Cortex of kidney (tissue), 1 donor: ENCODE measurements around the gene ZNF467.

ENCODE experiments used
- DNase-seq: peaks from one replicate; lab custom pipeline; 2025; lab: John Stamatoyannopoulos, UW

Gene ZNF467

GRCh38 chr7:149808311-149808710 lies 34.9 kb upstream of the ZNF467 start:
- DNase-seq = no peak

DNA sequence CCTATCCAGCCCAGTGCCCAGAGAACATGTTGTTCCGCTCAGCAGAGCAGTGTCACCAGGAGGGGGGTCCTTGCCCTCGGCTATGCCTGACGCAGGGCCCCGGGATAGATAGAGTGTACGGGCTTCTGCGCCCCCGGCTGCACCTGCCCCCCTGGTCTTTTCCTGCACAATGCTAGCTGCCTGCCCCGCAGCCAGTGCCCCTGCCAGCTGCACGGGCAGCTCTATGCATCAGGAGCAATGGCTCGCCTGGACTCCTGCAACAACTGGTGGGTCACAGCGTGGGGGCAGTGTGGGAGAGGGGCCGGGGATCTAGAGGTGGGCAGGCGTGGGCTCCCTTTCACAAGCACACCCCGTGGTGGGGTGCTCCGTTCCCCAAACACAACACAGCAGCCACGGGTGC lies 33.3 kb upstream of the ZNF467 start:
- no peak for DNase-seq

DNA sequence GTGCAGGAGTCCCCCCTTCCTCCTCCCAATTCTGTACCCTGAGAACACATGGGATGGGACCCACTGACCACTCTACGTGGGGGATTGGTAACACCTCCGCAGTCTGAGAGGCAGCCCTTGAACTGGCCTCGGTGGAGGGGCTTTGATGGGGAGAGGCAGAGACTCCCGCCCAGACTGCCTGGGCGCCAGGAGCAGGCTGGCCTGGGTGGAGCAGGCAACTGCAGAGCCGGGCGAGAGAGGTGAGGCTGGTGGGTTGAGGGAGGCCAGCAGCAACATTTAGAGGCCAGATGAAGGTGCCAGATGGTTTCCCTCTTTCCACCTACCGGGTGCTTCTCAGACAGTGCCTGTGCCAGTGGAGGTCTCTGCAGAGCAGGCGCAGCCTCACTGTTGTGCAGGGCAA lies 30.7 kb upstream of the ZNF467 start:
- DNase-seq = no peak

- DNase-seq = no peak
Measured at GRCh38 chr7:149803551-149804074, 30.2 kb upstream of the ZNF467 start.

DNA sequence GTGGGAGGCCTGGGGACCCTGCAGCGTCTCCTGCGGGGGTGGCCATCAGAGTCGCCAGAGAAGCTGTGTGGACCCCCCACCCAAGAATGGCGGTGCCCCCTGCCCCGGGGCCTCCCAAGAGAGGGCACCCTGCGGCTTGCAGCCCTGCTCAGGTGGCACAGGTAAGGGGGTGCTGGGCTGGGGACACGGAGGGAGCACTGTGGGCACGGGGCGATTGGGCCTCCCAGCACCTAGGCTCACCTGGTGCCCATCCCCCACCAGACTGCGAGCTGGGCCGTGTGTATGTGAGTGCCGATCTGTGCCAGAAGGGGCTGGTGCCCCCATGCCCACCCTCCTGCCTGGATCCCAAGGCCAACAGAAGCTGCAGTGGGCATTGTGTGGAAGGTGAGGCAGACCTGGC lies 29.6 kb upstream of the ZNF467 start:
- no peak for DNase-seq

DNA sequence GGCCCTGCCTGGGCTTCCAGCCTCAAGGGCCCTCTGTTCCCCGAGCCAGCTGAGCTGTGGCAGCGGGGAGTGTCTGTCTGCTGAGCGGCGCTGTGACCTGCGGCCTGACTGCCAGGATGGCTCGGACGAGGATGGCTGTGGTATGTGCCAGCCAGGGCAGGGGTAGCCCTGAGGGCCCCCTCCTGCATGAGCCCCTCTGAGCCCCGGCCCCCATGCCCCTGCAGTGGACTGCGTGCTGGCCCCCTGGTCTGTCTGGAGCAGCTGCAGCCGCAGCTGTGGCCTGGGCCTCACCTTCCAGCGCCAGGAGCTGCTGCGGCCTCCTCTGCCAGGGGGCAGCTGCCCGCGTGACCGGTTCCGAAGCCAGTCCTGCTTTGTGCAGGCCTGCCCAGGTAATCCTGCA lies 28.4 kb upstream of the ZNF467 start:
- DNase-seq = no peak

DNA sequence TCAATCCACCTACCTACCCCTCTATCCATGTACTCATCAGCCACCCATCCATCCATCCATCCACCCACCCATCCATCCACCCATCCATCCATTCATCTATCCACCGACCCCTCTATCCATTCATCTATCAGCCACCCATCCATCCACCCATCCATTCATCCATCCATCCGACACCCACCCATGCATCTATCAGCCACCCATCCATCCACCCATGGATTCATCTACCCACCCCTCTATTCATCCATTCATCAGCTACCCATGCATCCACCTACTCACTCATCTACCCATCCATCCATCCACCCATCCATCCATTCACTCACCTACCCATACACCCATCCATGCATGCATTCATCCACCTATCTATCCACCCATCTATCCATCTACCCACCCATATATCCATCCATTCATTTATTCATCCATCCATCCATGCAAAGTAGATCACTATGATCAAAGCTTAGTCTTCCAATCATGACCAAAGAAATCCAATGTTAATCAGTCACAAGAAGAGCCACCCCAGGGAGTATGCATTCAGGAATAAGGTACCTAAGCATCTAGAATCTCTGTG lies 27.7 kb upstream of the ZNF467 start:
- DNase-seq = no peak

- no peak for DNase-seq
Measured at GRCh38 chr7:149800169-149800555, 26.8 kb upstream of the ZNF467 start.

DNA sequence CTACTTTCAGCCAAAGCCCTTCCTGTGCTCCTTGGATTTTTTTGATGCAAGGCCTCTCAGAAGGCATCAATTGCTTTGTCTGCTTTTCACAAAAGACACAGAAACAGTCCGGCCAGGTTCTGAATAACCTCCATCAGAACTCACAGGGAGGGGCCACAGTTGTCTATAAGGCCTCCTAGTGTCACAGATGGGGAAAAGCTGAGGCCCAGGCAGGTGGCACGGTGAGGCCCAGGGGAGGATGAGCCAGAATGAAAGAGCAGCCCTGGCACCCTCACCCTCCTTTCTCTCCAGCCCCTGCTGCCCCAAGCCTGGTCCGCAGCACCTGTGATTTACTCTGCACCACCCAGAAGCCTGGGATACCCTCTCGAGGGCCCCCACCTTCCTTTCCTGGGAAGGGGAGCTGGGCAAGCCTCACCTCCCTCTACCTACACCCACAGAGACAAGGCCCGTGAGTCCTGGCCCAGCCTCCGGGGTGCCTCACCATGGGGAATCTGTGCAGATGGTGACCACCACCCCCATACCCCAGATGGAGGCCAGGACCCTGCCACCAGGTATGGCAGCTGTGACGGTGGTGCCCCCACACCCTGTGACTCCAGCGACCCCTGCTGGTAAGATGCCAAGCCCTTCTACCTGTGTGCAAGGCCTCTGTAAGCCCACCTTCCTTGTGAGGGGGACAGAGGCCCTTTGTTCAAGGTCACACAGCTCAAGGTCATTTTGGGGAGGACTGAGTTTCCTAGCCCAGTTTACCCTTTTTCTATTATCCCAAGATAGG lies 26.2 kb upstream of the ZNF467 start:
- no peak for DNase-seq

DNA sequence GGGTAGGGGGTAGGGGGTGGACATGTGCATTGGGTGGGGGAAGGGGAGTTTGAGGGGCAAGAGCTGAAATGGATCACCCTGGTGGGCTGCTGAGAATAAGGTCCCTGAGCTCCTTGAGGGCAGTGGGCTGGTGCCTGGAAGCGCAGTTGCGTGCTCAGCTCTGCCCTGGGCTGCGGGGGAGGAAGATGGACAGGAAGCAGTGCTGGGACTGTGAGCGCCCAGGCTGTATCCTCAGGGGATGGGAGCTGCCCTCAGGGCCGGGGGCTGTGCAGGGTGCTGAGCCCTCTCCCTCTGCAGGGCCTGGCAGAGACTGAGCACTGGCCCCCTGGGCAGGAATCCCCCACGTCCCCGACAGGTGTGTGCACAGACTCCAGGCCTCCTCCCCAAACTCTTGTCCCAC lies 24.4 kb upstream of the ZNF467 start:
- no peak for DNase-seq

DNA sequence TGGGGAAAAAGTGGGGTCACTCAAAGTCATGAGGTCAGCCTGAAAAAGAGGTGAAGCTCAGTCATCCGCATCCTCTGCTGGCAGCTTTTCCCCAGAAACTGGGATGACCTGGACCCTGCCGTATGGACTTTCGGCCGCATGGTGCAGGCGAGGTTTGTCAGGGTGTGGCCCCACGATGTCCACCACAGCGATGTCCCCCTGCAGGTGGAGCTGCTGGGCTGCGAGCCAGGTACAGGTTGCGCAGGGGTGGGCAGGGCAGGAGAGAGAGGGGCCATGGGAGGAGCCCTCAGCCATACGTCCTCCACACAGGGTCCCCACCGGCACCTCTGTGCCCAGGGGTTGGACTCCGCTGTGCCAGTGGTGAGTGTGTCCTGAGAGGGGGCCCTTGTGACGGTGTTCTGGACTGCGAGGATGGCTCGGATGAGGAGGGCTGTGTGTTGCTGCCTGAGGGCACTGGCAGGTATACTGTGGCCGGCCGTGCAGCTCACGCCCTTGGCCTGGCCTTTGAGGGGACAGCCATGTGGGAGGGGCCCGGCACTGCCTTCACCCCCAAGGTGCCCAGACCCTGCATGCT lies 23.0 kb upstream of the ZNF467 start:
- no peak for DNase-seq

DNA sequence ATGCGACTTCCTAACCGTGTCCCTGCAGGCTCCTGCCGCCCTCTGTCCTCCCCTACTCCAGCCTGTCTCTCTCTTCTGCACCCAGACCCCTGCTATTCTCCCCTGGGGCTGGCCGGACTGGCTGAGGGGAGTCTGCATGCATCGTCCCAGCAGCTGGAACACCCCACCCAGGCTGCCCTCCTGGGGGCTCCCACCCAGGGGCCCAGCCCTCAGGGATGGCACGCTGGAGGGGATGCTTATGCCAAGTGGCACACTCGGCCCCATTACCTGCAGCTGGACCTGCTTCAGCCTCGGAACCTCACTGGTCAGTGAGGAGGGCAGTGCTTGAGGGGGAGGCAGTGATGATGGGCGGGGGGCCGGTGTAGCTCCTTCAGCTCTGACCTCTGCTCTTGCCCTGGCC lies 21.7 kb upstream of the ZNF467 start:
- no peak for DNase-seq

DNA sequence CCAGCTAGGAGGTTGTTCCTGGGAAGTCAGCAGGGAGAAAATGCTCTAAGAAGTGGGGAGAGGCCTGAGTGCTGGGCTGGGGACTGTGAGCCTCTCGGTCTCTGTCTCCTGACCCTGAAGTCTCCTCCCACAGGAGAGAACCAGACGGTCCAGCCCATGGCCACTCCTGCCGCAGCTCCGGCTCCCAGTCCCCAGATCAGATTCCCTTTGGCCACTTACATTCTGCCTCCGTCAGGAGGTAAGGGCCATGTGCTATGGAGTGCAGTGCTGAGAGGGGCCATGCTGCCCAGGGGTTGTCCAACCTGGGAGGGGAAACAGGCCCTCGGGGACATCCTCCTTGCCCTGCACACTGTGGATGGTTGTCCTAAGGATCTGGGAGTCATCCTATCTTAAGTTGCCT lies 21.3 kb upstream of the ZNF467 start:
- no peak for DNase-seq

- no peak for DNase-seq
Measured at GRCh38 chr7:149793261-149793660, 19.9 kb upstream of the ZNF467 start.

DNA sequence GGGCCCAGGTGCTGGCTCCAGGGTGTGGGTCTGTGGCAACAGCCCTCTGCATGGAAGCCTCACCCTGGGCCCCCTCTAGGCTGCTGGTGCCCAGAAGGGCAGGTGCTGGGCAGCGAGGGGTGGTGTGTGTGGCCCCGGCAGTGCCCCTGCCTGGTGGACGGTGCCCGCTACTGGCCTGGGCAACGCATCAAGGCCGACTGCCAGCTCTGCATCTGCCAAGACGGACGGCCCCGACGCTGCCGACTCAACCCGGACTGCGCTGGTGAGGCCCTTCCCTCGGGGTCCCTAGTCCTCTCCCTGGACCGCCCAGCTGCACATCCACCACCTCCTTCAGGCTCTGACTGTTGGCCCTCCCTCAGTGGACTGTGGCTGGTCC lies 18.8 kb upstream of the ZNF467 start:
- no peak for DNase-seq

DNA sequence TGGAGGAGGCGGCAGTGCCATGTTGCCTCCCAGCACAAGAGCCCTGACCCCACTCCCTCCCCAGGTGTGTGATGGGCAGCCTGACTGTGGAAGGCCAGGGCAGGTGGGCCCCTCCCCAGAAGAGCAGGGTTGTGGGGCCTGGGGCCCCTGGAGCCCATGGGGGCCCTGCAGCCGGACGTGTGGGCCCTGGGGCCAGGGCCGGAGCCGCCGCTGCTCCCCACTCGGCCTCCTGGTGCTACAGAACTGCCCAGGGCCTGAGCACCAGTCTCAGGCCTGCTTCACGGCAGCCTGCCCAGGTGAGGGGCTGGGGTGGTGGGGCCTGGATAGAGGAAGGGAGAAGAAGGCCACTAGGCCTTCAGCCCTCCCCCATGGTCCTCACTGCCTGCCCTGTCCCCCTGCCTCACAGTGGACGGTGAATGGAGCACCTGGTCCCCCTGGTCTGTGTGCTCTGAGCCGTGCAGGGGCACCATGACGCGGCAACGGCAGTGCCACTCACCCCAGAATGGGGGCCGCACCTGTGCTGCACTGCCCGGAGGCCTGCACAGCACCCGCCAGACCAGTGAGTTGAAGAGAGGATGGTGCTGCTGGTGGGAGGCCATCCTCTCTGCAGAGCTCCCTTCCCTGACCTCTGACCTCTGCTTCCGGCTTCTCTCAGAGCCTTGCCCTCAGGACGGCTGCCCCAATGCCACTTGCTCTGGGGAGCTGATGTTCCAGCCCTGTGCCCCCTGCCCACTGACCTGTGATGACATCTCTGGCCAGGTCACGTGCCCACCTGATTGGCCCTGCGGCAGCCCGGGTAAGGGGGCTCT lies 18.2 kb upstream of the ZNF467 start:
- no peak for DNase-seq

DNA sequence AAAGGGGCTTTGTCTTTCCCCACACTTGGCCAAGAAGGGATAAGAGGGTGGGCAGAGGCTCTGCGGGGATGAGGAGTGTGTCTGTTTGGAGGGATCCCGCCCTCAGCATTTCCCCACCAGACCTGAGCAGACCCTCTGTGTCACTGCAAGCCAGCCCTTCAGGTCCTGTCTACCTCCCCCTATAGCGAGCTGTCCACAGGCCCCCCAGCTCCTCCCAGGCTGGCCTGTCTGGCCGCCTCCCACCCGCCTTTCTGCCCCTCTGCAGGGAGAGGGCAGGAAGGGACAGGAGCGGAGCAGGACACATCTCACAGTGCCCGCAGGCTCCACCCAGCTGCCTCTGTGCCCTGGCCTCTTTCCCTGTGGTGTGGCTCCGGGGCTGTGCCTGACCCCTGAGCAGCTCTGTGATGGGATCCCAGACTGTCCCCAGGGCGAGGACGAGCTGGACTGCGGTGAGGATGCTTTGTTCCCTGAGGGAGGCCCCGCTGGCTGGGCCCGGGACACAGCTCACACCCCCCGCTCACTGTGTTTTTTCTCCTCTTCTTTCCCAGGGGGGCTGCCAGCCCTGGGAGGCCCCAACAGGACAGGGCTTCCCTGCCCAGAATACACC lies 17.5 kb upstream of the ZNF467 start:
- DNase-seq = no peak

DNA sequence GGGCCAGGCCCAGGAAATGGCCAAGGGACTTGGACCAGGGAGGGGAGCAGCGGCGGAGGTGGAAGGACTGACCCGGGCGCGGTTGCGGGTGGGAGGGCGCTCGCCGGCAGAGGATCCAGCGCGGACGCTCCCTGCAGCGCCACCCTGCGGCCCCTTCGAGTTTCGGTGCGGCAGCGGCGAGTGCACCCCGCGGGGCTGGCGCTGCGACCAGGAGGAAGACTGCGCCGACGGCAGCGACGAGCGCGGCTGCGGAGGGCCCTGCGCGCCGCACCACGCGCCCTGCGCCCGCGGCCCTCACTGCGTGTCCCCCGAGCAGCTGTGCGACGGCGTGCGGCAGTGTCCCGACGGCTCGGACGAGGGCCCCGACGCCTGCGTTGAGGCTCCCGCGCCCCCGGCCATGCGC lies 16.8 kb upstream of the ZNF467 start:
- DNase-seq = no peak

DNA sequence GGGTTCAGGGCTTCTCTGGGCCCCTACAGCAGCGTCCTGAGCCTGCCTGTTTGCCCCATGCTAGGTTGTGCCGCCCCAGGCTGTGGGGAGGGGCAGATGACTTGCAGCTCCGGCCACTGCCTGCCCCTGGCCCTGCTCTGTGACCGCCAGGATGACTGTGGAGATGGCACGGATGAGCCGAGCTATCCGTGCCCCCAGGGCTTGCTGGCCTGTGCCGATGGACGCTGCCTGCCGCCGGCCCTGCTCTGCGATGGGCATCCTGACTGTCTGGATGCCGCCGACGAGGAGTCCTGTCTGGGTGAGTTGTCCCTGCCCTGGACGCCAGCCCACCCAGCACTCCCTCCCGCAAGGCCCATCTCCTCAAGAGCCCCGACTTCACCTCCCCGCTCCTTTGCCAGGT lies 15.7 kb upstream of the ZNF467 start:
- DNase-seq = no peak

DNA sequence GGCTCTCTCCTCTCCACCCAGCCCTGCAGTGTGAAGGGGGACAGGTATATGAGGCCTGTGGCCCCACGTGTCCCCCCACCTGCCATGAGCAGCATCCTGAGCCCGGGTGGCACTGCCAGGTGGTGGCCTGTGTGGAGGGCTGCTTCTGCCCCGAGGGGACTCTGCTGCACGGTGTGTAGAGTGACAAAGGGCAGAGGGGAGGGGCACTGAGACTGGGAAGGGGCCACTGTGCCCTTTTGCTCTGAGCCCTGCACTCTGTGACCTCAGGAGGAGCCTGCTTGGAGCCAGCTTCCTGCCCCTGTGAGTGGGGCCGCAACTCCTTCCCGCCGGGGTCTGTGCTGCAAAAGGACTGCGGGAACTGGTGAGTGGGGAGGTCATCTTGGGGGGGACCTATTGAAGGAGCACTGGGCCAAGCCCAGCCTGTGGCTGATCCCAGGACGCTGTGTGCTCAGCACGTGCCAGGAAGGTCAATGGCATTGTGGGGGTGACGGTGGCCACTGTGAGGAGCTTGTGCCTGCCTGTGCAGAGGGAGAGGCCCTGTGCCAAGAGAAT lies 15.0 kb upstream of the ZNF467 start:
- no peak for DNase-seq

GRCh38 chr7:149787428-149788299 lies 14.3 kb upstream of the ZNF467 start:
- no peak for DNase-seq
